Activated effector memory CD4-positive, alpha-beta T cell treated with anti-CD3 and anti-CD28 coated beads, Interleukin-2, amount 50 U/mL, for 16 hours (primary cell): Measurements from ENCODE around the gene LPIN1.
"Not testable (repeated sequence)": the region's sequence is repeated elsewhere in the genome, so short reads cannot be mapped to it uniquely, and the experiment has no call there.

Source experiments
- DNase-seq: peaks from one replicate; pipeline ENCODE4 v3.0.0-alpha.2; 2020

Gene LPIN1

DNA sequence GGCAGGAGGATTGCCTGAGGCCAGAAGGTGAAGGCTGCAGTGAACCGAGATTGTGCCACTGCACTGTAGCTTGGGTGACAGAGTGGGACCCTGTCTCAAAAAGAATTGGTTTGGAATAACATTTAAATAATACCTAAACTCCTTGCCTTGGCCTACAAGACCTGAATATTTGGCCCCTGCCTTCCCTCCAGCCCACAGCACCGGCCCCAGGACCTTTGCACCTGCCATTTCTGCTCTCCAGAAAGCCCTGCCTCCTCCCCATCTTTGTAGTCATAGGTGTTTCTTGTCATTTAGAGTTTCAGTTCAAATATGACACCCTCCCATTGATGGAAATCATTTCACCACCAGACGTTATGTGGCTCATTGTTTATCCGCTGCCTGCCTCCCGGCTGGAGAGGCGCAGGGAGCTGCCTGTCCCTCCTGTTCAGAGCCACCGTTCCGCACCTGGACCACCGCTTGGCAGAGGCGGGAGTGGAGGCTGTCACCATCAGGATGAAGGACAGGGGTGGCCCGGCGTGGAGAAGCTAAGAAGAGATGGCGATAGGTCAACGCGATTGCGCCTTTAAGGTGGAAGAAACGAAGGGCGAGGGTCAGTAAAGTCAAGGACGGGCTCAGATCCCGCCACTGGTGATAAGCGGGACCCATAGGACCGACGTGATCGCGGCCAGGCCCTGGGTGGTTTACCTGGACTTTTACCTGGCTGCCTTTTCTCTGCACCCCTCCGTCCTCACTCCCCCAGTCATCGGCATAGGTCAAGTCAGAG lies 638 bp upstream of the LPIN1 start:
- no peak for DNase-seq

GRCh38 chr2:11746807-11747459 lies 501 bp downstream of the LPIN1 start:
- DNase-seq: no peak

- DNase-seq: no peak
These were observed 1.8 kb downstream of the LPIN1 start for GRCh38 chr2:11748018-11748860.

- DNase-seq: no peak
These were observed 2.6 kb downstream of the LPIN1 start for GRCh38 chr2:11748861-11749645.

GRCh38 chr2:11749646-11750349 lies 3.4 kb downstream of the LPIN1 start:
- no peak for DNase-seq

DNA sequence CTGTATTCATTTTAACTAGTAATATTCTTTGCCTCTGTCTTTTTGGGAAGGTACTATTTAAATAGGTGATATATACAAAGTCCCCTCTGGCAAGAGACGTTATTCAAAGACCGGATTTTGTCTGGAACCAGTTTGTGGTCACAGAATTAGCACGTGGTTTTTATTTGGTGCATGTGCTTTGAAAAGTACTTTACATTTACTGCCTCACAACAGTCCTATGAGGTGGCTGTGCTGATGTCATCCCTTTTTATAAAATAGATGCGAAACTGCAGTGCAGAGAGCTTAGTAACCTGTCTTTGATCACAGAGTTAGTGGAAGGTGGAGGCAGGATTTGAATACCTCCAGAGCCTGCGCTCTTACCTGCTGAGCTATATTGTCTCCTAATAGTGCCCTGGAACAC lies 4.0 kb downstream of the LPIN1 start:
- peak; percentile 73 for DNase-seq

DNA sequence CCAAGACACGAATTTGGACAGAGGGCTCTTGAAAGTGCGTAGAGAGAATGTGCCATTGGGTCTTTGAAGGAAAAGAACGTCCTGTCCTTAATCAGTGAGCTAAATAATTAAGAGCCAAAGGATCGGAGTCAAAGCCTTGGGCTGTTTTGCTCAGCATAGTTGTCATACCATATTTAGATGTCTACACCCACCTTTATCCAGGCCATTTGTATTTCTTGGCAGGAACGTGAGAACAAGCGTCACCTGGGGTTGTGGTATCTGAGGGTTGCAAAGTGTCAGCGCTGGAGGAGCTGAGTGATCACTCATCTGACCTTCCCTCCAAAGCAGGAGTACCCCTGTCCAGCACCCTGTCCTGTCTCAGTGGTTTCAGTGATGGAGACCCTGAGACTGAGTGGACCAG lies 4.5 kb downstream of the LPIN1 start:
- DNase-seq: no peak

DNA sequence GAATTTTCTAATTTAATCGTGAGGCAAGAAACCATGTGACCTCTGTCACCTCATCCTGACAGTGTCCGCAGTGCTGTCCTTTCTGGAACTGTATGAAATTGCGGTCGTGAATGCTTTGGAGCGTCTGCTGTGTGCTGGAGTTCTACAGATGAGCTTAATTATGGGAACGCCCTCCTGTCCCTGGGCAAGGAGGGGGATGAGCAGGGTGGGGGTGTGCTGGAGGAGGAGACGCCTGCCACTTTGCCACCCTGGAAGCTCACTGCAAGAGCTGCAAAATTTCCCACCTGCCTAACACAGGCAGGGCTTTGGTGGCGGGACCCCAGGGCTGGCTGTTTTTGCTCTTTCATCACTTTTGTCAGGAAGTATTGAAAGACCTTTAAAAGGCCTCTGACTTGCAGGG lies 6.5 kb downstream of the LPIN1 start:
- DNase-seq: no peak

GRCh38 chr2:11753452-11753885 lies 7.0 kb downstream of the LPIN1 start:
- DNase-seq: peak; percentile 80

DNA sequence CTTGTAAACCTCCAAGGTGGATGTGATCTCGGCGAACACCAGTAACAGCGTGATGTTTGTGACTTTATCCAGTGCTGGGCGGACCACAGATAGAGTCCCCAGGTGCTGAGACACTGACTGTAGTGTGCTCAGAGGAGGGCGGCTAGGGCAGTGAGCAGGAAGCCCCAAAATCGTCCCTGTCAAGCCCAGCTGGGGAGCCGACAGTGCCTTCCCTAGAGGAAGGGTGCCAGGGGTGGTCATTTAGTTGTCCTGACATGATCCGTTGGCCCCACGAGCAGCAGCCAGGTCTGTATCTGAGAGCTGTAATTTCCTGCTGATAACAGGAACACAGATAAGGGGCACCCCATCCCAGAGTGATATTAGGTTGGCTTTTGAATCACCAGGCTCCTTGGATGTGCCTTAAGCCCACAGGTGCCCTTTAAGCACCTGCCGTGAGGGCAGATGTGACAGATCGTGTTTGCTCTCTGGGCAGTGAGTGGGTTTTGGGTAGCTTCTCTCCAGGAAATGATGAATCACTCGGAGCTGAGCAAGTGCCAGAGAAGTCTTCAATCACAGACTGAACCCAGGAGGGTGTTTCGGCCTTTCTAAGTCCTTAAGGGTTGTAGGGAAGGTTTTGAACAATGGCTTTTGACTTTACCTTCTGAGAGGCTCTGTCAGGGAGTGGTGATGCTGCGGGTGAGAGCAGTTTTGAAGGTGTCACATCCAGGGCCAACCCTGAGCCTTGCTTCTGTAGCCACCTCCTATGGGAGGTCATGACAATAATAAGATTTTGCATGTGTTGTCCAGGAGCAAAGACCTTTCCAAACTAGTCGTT lies 7.7 kb downstream of the LPIN1 start:
- DNase-seq: peak; percentile 89

DNA sequence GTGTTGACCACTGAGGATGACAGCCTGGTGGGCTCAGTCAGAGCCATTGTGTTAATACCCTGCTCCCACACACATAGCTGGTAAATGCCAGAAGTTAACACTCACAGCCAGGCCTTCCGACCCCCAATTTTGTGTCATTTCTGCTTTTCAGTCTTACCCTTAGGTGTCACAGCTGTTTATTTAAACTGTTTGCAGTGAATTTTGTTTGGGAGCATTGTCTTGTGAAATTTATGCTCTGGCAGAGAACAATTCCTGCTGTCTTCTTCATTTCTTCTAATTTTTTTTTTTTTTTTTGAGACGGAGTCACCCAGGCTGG lies 8.2 kb downstream of the LPIN1 start:
- no peak for DNase-seq

- no peak for DNase-seq
These were observed 10.7 kb downstream of the LPIN1 start for GRCh38 chr2:11757101-11757500.

- DNase-seq: no peak
These were observed 11.8 kb downstream of the LPIN1 start for GRCh38 chr2:11758187-11758586.

GRCh38 chr2:11758647-11759046 lies 12.2 kb downstream of the LPIN1 start:
- DNase-seq: no peak

DNA sequence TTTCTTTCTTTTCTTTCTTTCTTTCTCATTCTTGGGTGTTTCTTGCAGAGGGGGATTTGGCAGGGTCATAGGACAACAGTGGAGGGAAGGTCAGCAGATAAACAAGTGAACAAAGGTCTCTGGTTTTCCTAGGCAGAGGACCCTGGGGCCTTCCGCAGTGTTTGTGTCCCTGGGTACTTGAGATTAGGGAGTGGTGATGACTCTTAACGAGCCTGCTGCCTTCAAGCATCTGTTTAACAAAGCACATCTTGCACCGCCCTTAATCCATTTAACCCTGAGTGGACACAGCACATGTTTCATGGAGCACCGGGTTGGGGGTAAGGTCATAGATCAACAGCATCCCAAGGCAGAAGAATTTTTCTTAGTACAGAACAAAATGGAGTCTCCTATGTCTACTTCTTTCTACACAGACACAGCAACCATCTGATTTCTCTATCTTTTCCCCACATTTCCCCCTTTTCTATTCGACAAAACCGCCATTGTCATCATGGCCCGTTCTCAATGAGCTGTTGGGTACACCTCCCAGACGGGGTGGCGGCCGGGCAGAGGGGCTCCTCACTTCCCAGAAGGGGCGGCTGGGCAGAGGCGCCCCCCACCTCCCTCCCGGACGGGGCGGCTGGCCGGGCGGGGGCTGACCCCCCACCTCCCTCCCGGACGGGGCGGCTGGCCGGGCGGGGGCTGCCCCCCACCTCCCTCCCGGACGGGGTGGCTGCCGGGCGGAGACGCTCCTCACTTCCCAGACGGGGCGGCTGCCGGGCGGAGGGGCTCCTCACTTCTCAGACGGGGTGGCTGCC lies 12.9 kb downstream of the LPIN1 start:
- not testable (repeated sequence) for DNase-seq

- no peak for DNase-seq
These were observed 14.8 kb downstream of the LPIN1 start for GRCh38 chr2:11761259-11761658.

DNA sequence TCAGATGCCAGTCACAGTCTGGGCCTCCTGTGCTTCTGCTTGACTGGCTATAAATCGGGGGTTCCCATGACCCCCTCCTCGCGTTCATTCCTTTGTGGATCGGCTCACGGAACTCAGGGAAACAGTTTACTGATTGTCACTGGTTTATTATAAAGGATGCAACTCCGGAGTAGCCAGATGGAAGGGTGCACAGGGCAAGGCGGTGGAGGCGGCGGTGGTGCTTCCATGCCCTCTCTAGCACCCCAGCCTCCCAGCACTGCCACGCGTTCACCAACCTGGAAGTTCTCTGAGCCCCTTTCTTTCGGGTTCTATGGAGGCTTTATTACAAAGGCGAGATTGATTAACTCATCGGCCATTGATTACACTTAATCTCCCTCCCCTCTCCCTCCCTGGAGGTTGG lies 15.6 kb downstream of the LPIN1 start:
- no peak for DNase-seq

- no peak for DNase-seq
These were observed 16.5 kb downstream of the LPIN1 start for GRCh38 chr2:11762799-11763461.

- no peak for DNase-seq
These were observed 17.9 kb downstream of the LPIN1 start for GRCh38 chr2:11764359-11764758.

DNA sequence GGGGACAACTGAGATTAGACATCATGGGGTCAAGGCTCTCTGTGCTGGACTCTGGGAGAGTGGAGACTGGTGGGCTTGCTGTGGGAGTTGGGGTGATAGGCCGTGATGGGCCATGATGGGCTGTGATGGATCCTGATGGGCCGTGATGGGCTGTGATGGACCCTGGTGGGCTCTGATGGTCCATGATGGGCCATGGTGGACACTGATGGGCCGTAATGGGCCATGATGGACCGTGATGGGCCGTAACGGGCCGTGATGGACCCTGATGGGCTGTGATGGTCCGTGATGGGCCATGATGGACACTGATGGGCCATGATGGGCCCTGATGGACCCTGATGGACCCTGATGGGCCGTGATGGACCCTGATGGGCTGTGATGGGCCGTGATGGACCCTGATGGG lies 18.5 kb downstream of the LPIN1 start:
- no peak for DNase-seq
